IPS-11a (cell line): ENCODE results near the gene TMEM30A.
A peak's percentile ranks its signal among the peaks of the same experiment; 100 is the strongest.

ENCODE experiments used
- H3K4me3 ChIP-seq: one replicate; pipeline ENCODE4 v1.5.1; 2013; ENCODE audit warnings: low read depth, low read length, control low read depth

TMEM30A gene

GRCh38 chr6:75284632-75285282 lies at the start of gene TMEM30A:
Gene TMEM30A, minus strand, starts transcription at chr6:75284792. Its CDS starts 154 bp downstream, at chr6:75284638.
- H3K4me3 ChIP-seq = peak within 1 kb of the TSS; percentile 98

GRCh38 chr6:75333676-75334200 lies 49.1 kb upstream of the TMEM30A start:
- no peak overlapping the region for H3K4me3 ChIP-seq

- H3K4me3 ChIP-seq = no peak overlapping the region
Observed at GRCh38 chr6:75331151-75331550, 46.6 kb upstream of the TMEM30A start.

- H3K4me3 ChIP-seq = no peak overlapping the region
Observed at GRCh38 chr6:75329703-75330102, 45.1 kb upstream of the TMEM30A start.

GRCh38 chr6:75327807-75328206 lies 43.2 kb upstream of the TMEM30A start:
- no peak overlapping the region for H3K4me3 ChIP-seq

GRCh38 chr6:75326557-75327258 lies 42.1 kb upstream of the TMEM30A start:
- H3K4me3 ChIP-seq = no peak overlapping the region

- H3K4me3 ChIP-seq = no peak overlapping the region
Observed at GRCh38 chr6:75318900-75319299, 34.3 kb upstream of the TMEM30A start.

- no peak overlapping the region for H3K4me3 ChIP-seq
Observed at GRCh38 chr6:75317503-75318206, 33.1 kb upstream of the TMEM30A start.

GRCh38 chr6:75315978-75316377 lies 31.4 kb upstream of the TMEM30A start:
- H3K4me3 ChIP-seq = no peak overlapping the region

GRCh38 chr6:75308250-75308988 lies 23.8 kb upstream of the TMEM30A start:
- H3K4me3 ChIP-seq = no peak overlapping the region

- no peak overlapping the region for H3K4me3 ChIP-seq
Observed at GRCh38 chr6:75307364-75308004, 22.9 kb upstream of the TMEM30A start.

- no peak overlapping the region for H3K4me3 ChIP-seq
Observed at GRCh38 chr6:75306064-75306463, 21.5 kb upstream of the TMEM30A start.

- no peak overlapping the region for H3K4me3 ChIP-seq
Observed at GRCh38 chr6:75305573-75305972, 21.0 kb upstream of the TMEM30A start.

GRCh38 chr6:75302280-75302679 lies 17.7 kb upstream of the TMEM30A start:
- no peak overlapping the region for H3K4me3 ChIP-seq

- no peak overlapping the region for H3K4me3 ChIP-seq
Observed at GRCh38 chr6:75301537-75301936, 16.9 kb upstream of the TMEM30A start.

GRCh38 chr6:75301088-75301487 lies 16.5 kb upstream of the TMEM30A start:
- H3K4me3 ChIP-seq = no peak overlapping the region

- H3K4me3 ChIP-seq = no peak overlapping the region
Observed at GRCh38 chr6:75300531-75300855, 15.9 kb upstream of the TMEM30A start.

GRCh38 chr6:75299801-75300530 lies 15.4 kb upstream of the TMEM30A start:
- no peak overlapping the region for H3K4me3 ChIP-seq

GRCh38 chr6:75296811-75297779 lies 12.5 kb upstream of the TMEM30A start:
- H3K4me3 ChIP-seq = no peak overlapping the region
